ENCODE measurements around the gene DNAAF1. TPM values are rescaled to one million over a fixed set of nuclear protein-coding genes. Genes with fewer than 3 reads are reported as not detected.

The DNAAF1 gene
- total and polyA plus RNA-seq, 2 of the 8 experiments (the other 6 are each of a cell fraction or from before 2014, with no cell fraction given): 0.09 to 0.15 TPM

GRCh38 chr16:84178146-84178765 is 33.1 kb downstream of the DNAAF1 start:
- CTCF ChIA-PET (ENCODE audit: partially characterized antibody): interaction anchor here (0.9 to 8.9 kb wide), 16 partner anchors 8 to 305 kb away, joined by 3 to 93 read pairs (median 5); partner anchors contain the start of genes ADAD2 and TAF1C

More at GRCh38 chr16:84178146-84178765, 33.1 kb downstream of the DNAAF1 start:
- no peak overlapping the region for H2BK15ac ChIP-seq (ENCODE audit: low read length)
- H3K79me2 ChIP-seq (ENCODE audit: control insufficient read depth in 1 of 2, insufficient read depth in 2 of 2, low read length in 2 of 2): no peaks in the 10 kb centered on the region
- H3K56ac ChIP-seq (replicated peaks; ENCODE audit: insufficient read length, low read depth, low read length): no peak overlapping the region
- H3K4me2 ChIP-seq (ENCODE audit: insufficient read depth in 1 of 2, low read depth in 2 of 2, low read length in 2 of 2): no peak overlapping the region
- H3K14ac ChIP-seq (ENCODE audit: insufficient read length): no peak overlapping the region
- H3K23me2 ChIP-seq (ENCODE audit: low read depth, low read length): no peaks in the 10 kb centered on the region
- no peak for TF ChIP-seq PHF8 (conservative IDR thresholded peaks at IDR 0.05; ENCODE audit: low read depth, low read length)
- no peak for TF ChIP-seq SIRT6 (IDR thresholded peaks at IDR 0.05; ENCODE audit: low read length)
- no peak for TF ChIP-seq POLR2A (IDR thresholded peaks at IDR 0.05; ENCODE audit: control extremely low read depth in 1 of 2, low read depth in 2 of 2, low read length in 2 of 2)
- TF ChIP-seq EGR1 (IDR thresholded peaks at IDR 0.05; ENCODE audit: borderline replicate concordance, low read depth, low read length): no peak
- TF ChIP-seq CTBP2 (IDR thresholded peaks at IDR 0.05; ENCODE audit: borderline replicate concordance, insufficient read depth, insufficient read length, low read length): no peak
- TF ChIP-seq SP1 (IDR thresholded peaks at IDR 0.05; ENCODE audit: low read depth, low read length): no peak
- no peak for TF ChIP-seq POU5F1 (IDR thresholded peaks at IDR 0.05; ENCODE audit: low read depth, low read length)
- TF ChIP-seq SP4 (IDR thresholded peaks at IDR 0.05; ENCODE audit: low read length): no peak
- TF ChIP-seq CHD2 (IDR thresholded peaks at IDR 0.05; ENCODE audit: low read length): no peak
- TF ChIP-seq HDAC2 (IDR thresholded peaks at IDR 0.05; ENCODE audit: borderline replicate concordance in 1 of 2, low read depth in 2 of 2, low read length in 2 of 2): no peak
- no peak for TF ChIP-seq GABPA (IDR thresholded peaks at IDR 0.05; ENCODE audit: borderline replicate concordance, insufficient read depth, low read length)
- no peak for TF ChIP-seq ZNF274 (IDR thresholded peaks at IDR 0.05; ENCODE audit: borderline replicate concordance, extremely low read depth, low read length)
- POLR2A ChIA-PET (ENCODE audit: partially characterized antibody): interaction anchor here (5.9 kb wide), 1 partner anchor 10 kb away, joined by 35 read pairs; no protein-coding TSS in a partner anchor
- H3K9ac ChIP-seq (replicated peaks in 1 of 4; ENCODE audit: extremely low read depth in 1 of 4, low read depth in 3 of 4, low read length in 3 of 4): no peak overlapping the region
- FAIRE-seq (no peak), DNase-seq (ENCODE audit: low read depth in 1 of 2, low spot score in 2 of 2) (no peak)
- peaks cover 2 to 5% of the 10 kb centered on the region in 2 experiments for H4K20me1 ChIP-seq (replicated peaks in 1 of 2; ENCODE audit: control insufficient read depth in 1 of 2, insufficient read depth in 2 of 2, low read length in 2 of 2)
- no peak overlapping the region; the same call in 1 of the 2 replicates for H2BK5ac ChIP-seq (ENCODE audit: low read depth, low read length)
- no peaks in the 10 kb centered on the region for H3K9me3 ChIP-seq (ENCODE audit: insufficient read depth in 2 of 2, low read depth in 1 of 2, low read length in 1 of 2)
- H3K79me1 ChIP-seq (ENCODE audit: low read depth, low read length): no peaks in the 10 kb centered on the region; the same call in 1 of the 2 replicates
- H3K18ac ChIP-seq (ENCODE audit: extremely low read depth, low read length): no peak overlapping the region
- no peak overlapping the region for H3K4ac ChIP-seq (replicated peaks; ENCODE audit: insufficient read length, low read depth, low read length)
- H4K5ac ChIP-seq (ENCODE audit: insufficient read length, low read depth, low read length): no peak overlapping the region
- no peaks in the 10 kb centered on the region for H3K27me3 ChIP-seq (replicated peaks in 1 of 4; ENCODE audit: control insufficient read depth in 3 of 4, extremely low read depth in 1 of 4, insufficient read depth in 3 of 4, low read length in 3 of 4)
- H4K91ac ChIP-seq (replicated peaks; ENCODE audit: insufficient read length, low read length): no peak overlapping the region
- H2BK20ac ChIP-seq (ENCODE audit: low read length): no peak overlapping the region
- H2AFZ ChIP-seq (ENCODE audit: low read length): no peak overlapping the region
- no peak overlapping the region for H4K8ac ChIP-seq (ENCODE audit: extremely low read depth, insufficient read depth, low read length)
- peaks cover 4 to 38% (median 28%) of the 10 kb centered on the region in 4 experiments for H3K36me3 ChIP-seq (ENCODE audit: control insufficient read depth in 2 of 4, insufficient read depth in 4 of 4, low read length in 3 of 4)
- H2BK12ac ChIP-seq (ENCODE audit: low read depth, low read length): no peak overlapping the region
- H3K23ac ChIP-seq (ENCODE audit: insufficient read length): no peak overlapping the region
- WGBS, 2 experiments (ENCODE audit: extremely low coverage in 1 of 2, insufficient coverage in 1 of 2, insufficient read length in 1 of 2, insufficient replicate concordance in 2 of 2, low coverage in 1 of 2, low lambda C conversion rate in 2 of 2, missing lambda C conversion rate in 1 of 2): 89% methylated on average over 15 of the region's 15 CpGs; no CpG with 5 or more reads in 1 of the 2 experiments
- no peak overlapping the region for H2BK120ac ChIP-seq (replicated peaks; ENCODE audit: low read depth, low read length)
- no peak overlapping the region for H2AK5ac ChIP-seq (ENCODE audit: low read depth, low read length)
- H3K27ac ChIP-seq (ENCODE audit: low read depth, low read length): no peak overlapping the region
- no peak overlapping the region for H3K4me3 ChIP-seq (ENCODE audit: extremely low read depth in 1 of 4, insufficient read depth in 2 of 4, low read depth in 3 of 4, low read length in 4 of 4)
- H3K4me1 ChIP-seq (replicated peaks in 1 of 4; ENCODE audit: control insufficient read depth in 3 of 4, insufficient read depth in 4 of 4, low read length in 3 of 4): no peaks in the 10 kb centered on the region

All from H1 (cell line).